Measurements from ENCODE around the gene FBXO28. TPM values are rescaled to one million over a fixed set of nuclear protein-coding genes. Genes with fewer than 3 reads are reported as not detected.

Gene FBXO28
- total and polyA plus RNA-seq, 10 of the 15 experiments (the other 5 are each of a cell fraction or from before 2014, with no cell fraction given), result 4.3 to 23.2 (median 18.4) TPM

- no peak for TF ChIP-seq ESRRA (IDR thresholded peaks at IDR 0.05; ENCODE audit: low read length)
- TF ChIP-seq POU2F2 (IDR thresholded peaks at IDR 0.05; ENCODE audit: borderline replicate concordance, low read depth, low read length), result no peak
- TF ChIP-seq SP1 (IDR thresholded peaks at IDR 0.05; ENCODE audit: low read depth, low read length), result no peak
- no peak for TF ChIP-seq CHD2 (IDR thresholded peaks at IDR 0.05; ENCODE audit: borderline replicate concordance, low read depth, low read length)
Measured at GRCh38 chr1:224196813-224197600, 83.1 kb downstream of the FBXO28 start (continued).

- ChIA-PET POLR2A (no interaction called here), SMC1A (ENCODE audit: uncharacterized antibody, unreplicated experiment) (interaction anchor here (0.7 kb wide), 1 partner anchor 82 kb away, joined by 3 read pairs; no protein-coding TSS in a partner anchor), RAD21 (ENCODE audit: unreplicated experiment) (no interaction called here), CTCF (no interaction called here)
- no peak overlapping the region for H3K9ac ChIP-seq (ENCODE audit: control insufficient read depth, insufficient read depth, low read length)
- no peaks in the 10 kb centered on the region for H3K27me3 ChIP-seq (replicated peaks in 1 of 2; ENCODE audit: control insufficient read depth in 2 of 2, insufficient read depth in 2 of 2, low read length in 1 of 2)
- H3K79me2 ChIP-seq (ENCODE audit: control insufficient read depth, insufficient read depth, low read length), result no peaks in the 10 kb centered on the region
- ATAC-seq, result no peak
- H3K4me1 ChIP-seq (ENCODE audit: control insufficient read depth, insufficient read depth, low read length), result peaks cover 9% of the 10 kb centered on the region
- intact Hi-C loops (cut with micrococcal nuclease; ENCODE audit: unreplicated experiment) (no loop called here), in situ Hi-C loops (cut with MboI) (no loop called here)
- no peak overlapping the region for H2AFZ ChIP-seq (ENCODE audit: control insufficient read depth, low read depth, low read length)
- DNase-seq (ENCODE audit: low read depth, low spot score), result no peak
- BruUV-seq (replicated peaks), result no TSS peak
- H4K20me1 ChIP-seq (ENCODE audit: control insufficient read depth, insufficient read depth), result no peaks in the 10 kb centered on the region; the same call in 1 of the 2 replicates
- no peak overlapping the region for H3K27ac ChIP-seq (ENCODE audit: control insufficient read depth, insufficient read depth)
- no peaks in the 10 kb centered on the region for H3K9me3 ChIP-seq (replicated peaks; ENCODE audit: control insufficient read depth, insufficient read depth, low read length)
- TF ChIP-seq SMARCA5 (IDR thresholded peaks at IDR 0.05), result no peak
- H3K36me3 ChIP-seq (ENCODE audit: control insufficient read depth in 2 of 2, insufficient read depth in 2 of 2, low read length in 1 of 2), result peaks cover 2 to 5% of the 10 kb centered on the region in 2 experiments; a peak in 2 of 4 replicates
- FAIRE-seq, result no peak
- H3K4me2 ChIP-seq (ENCODE audit: control insufficient read depth, insufficient read depth), result no peak overlapping the region
- 88% methylated on average over 4 of the region's 4 CpGs for WGBS (ENCODE audit: insufficient coverage, insufficient replicate concordance, low lambda C conversion rate, missing lambda C conversion rate)
- no peak overlapping the region for H3K4me3 ChIP-seq
Measured at GRCh38 chr1:224198572-224198971, 84.7 kb downstream of the FBXO28 start.

GRCh38 chr1:224199679-224200078 lies 85.8 kb downstream of the FBXO28 start:
- H3K4me3 ChIP-seq, result no peak overlapping the region
- no peaks in the 10 kb centered on the region for H3K9me3 ChIP-seq (replicated peaks; ENCODE audit: control insufficient read depth, insufficient read depth, low read length)
- no peak for ATAC-seq
- no peak overlapping the region for H3K4me2 ChIP-seq (ENCODE audit: control insufficient read depth, insufficient read depth)
- no peak overlapping the region for H2AFZ ChIP-seq (ENCODE audit: control insufficient read depth, low read depth, low read length)
- H3K9ac ChIP-seq (ENCODE audit: control insufficient read depth, insufficient read depth, low read length), result no peak overlapping the region
- SMC1A ChIA-PET (ENCODE audit: uncharacterized antibody, unreplicated experiment), result interaction anchor here (0.6 kb wide), 1 partner anchor 89 kb away, joined by 5 read pairs; no protein-coding TSS in a partner anchor
- in situ Hi-C loops (cut with MboI), result no loop called here
- WGBS (ENCODE audit: insufficient coverage, insufficient replicate concordance, low lambda C conversion rate, missing lambda C conversion rate), result 100% methylated on average over 2 of the region's 2 CpGs
- peaks cover 19% of the 10 kb centered on the region for H3K4me1 ChIP-seq (ENCODE audit: control insufficient read depth, insufficient read depth, low read length)
- CTCF ChIA-PET, result interaction anchor here (0.6 to 0.7 kb wide), 3 partner anchors 11 to 1261 kb away, joined by 3 to 6 read pairs (median 4); no protein-coding TSS in a partner anchor
- RAD21 ChIA-PET (ENCODE audit: unreplicated experiment), result no interaction called here
- no peak for FAIRE-seq
- DNase-seq (ENCODE audit: low read depth, low spot score), result no peak
- intact Hi-C loops (cut with micrococcal nuclease; ENCODE audit: unreplicated experiment), result no loop called here
- H3K79me2 ChIP-seq (ENCODE audit: control insufficient read depth, insufficient read depth, low read length), result no peaks in the 10 kb centered on the region
- no peak overlapping the region for H3K27ac ChIP-seq (ENCODE audit: control insufficient read depth, insufficient read depth)
- no TSS peak for BruUV-seq (replicated peaks)
- H3K27me3 ChIP-seq (replicated peaks in 1 of 2; ENCODE audit: control insufficient read depth in 2 of 2, insufficient read depth in 2 of 2, low read length in 1 of 2), result no peaks in the 10 kb centered on the region
- H3K36me3 ChIP-seq (ENCODE audit: control insufficient read depth in 2 of 2, insufficient read depth in 2 of 2, low read length in 1 of 2), result no peaks in the 10 kb centered on the region
- POLR2A ChIA-PET, result no interaction called here
- H4K20me1 ChIP-seq (ENCODE audit: control insufficient read depth, insufficient read depth), result no peaks in the 10 kb centered on the region; the same call in 1 of the 2 replicates
- TF ChIP-seq HCFC1 (IDR thresholded peaks at IDR 0.05; ENCODE audit: low read length) (no peak), MYB (IDR thresholded peaks at IDR 0.05; ENCODE audit: borderline replicate concordance, low read depth, low read length) (no peak), KDM1A (IDR thresholded peaks at IDR 0.05; ENCODE audit: borderline replicate concordance) (no peak), POLR2AphosphoS2 (IDR thresholded peaks at IDR 0.05; ENCODE audit: low read depth, low read length) (no peak), HDAC2 (IDR thresholded peaks at IDR 0.05) (no peak), BCL11A (IDR thresholded peaks at IDR 0.05; ENCODE audit: low read depth, low read length) (no peak), STAT1 (conservative IDR thresholded peaks at IDR 0.05) (no peak), NR2C2 (IDR thresholded peaks at IDR 0.05; ENCODE audit: borderline replicate concordance, control insufficient read depth, insufficient read length, low read depth) (no peak), TAF1 (IDR thresholded peaks at IDR 0.05; ENCODE audit: borderline replicate concordance, low read depth, low read length) (no peak), BACH1 (IDR thresholded peaks at IDR 0.05; ENCODE audit: borderline replicate concordance) (no peak)
- TF ChIP-seq, protein P1, sequence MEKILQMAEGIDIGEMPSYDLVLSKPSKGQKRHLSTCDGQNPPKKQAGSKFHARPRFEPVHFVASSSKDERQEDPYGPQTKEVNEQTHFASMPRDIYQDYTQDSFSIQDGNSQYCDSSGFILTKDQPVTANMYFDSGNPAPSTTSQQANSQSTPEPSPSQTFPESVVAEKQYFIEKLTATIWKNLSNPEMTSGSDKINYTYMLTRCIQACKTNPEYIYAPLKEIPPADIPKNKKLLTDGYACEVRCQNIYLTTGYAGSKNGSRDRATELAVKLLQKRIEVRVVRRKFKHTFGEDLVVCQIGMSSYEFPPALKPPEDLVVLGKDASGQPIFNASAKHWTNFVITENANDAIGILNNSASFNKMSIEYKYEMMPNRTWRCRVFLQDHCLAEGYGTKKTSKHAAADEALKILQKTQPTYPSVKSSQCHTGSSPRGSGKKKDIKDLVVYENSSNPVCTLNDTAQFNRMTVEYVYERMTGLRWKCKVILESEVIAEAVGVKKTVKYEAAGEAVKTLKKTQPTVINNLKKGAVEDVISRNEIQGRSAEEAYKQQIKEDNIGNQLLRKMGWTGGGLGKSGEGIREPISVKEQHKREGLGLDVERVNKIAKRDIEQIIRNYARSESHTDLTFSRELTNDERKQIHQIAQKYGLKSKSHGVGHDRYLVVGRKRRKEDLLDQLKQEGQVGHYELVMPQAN (conservative IDR thresholded peaks at IDR 0.05), result no peak
